ENCODE results near the gene CNOT2. TPM values are rescaled to one million over a fixed set of nuclear protein-coding genes. Genes with fewer than 3 reads are reported as not detected.
A peak's percentile ranks its signal among the peaks of the same experiment; 100 is the strongest.

The CNOT2 gene
- total RNA-seq, 4 donors from 2014 or later = 64.1 to 107 (median 71.6) TPM

GRCh38 chr12:70241845-70242244 is 1.4 kb upstream of the CNOT2 start:
- no peak for DNase-seq
- in situ Hi-C loops (cut with MboI; ENCODE audit: low sequenced_read_pairs in 4 of 4) (no loop called here), intact Hi-C loops (cut with DNase I; ENCODE audit: low total_unique reads) (loop anchor here (5.0 to 10.0 kb wide), 4 partner anchors 73 to 1603 kb away; partner anchors contain the start of genes KCNMB4 and RAB3IP)
- Histone ChIP-seq H3K9me3 (no peaks in the 10 kb centered on the region), H3K4me3 (peak overlapping the region; percentile 70 to 95 (median 82)), H3K4me1 (peaks cover 32 to 34% of the 10 kb centered on the region in 2 donors), H3K27ac (peak overlapping the region; percentile 92 to 99 (median 98)), H3K36me3 (peaks cover 0 to 29% of the 10 kb centered on the region in 2 donors), H3K27me3 (no peaks in the 10 kb centered on the region)
- ATAC-seq = no peak
- TF ChIP-seq CTCF (IDR thresholded peaks at IDR 0.05 in 4 of 5, conservative IDR thresholded peaks at IDR 0.05 in 1 of 5) (no peak), POLR2A (IDR thresholded peaks at IDR 0.05) (no peak)

- DNase-seq (peak; percentile 42 to 55), ATAC-seq (peak; percentile 77 to 81)
- H3K27ac ChIP-seq = peak overlapping the region; percentile 92 to 99 (median 98)
- H3K27me3 ChIP-seq = no peaks in the 10 kb centered on the region
- peak in 1 of 2 donors; percentile 8 for TF ChIP-seq POLR2A (IDR thresholded peaks at IDR 0.05)
- no peak for TF ChIP-seq CTCF (IDR thresholded peaks at IDR 0.05 in 4 of 5, conservative IDR thresholded peaks at IDR 0.05 in 1 of 5)
- H3K36me3 ChIP-seq = peaks cover 0 to 26% of the 10 kb centered on the region in 2 donors
- H3K4me1 ChIP-seq = peaks cover 46 to 50% of the 10 kb centered on the region in 2 donors
- no peaks in the 10 kb centered on the region for H3K9me3 ChIP-seq
- H3K4me3 ChIP-seq = peak overlapping the region; percentile 70 to 95 (median 82)
- in situ Hi-C loops (cut with MboI; ENCODE audit: low sequenced_read_pairs in 4 of 4) = no loop called here
- intact Hi-C loops (cut with DNase I; ENCODE audit: low total_unique reads) = loop anchor here (5.0 to 10.0 kb wide), 4 partner anchors 71 to 1601 kb away; partner anchors contain the start of genes KCNMB4 and RAB3IP
Measured at GRCh38 chr12:70243510-70244371, 508 bp downstream of the CNOT2 start.

- DNase-seq (no peak), ATAC-seq (no peak)
- TF ChIP-seq CTCF (IDR thresholded peaks at IDR 0.05 in 4 of 5, conservative IDR thresholded peaks at IDR 0.05 in 1 of 5) = no peak
- TF ChIP-seq POLR2A (IDR thresholded peaks at IDR 0.05) = no peak
- Histone ChIP-seq H3K36me3 (peaks cover 0 to 20% of the 10 kb centered on the region in 2 donors), H3K4me3 (peak overlapping the region; percentile 70 to 95 (median 82)), H3K27ac (peak overlapping the region; percentile 92 to 99 (median 98)), H3K27me3 (no peaks in the 10 kb centered on the region), H3K9me3 (no peaks in the 10 kb centered on the region), H3K4me1 (peaks cover 53 to 57% of the 10 kb centered on the region in 2 donors)
- in situ Hi-C loops (cut with MboI; ENCODE audit: low sequenced_read_pairs in 4 of 4) = no loop called here
- intact Hi-C loops (cut with DNase I; ENCODE audit: low total_unique reads) = loop anchor here (5.0 to 10.0 kb wide), 4 partner anchors 70 to 1600 kb away; partner anchors contain the start of genes KCNMB4 and RAB3IP
Measured at GRCh38 chr12:70244409-70244808, 1.2 kb downstream of the CNOT2 start.

GRCh38 chr12:70245458-70245857 is 2.2 kb downstream of the CNOT2 start:
- TF ChIP-seq CTCF (IDR thresholded peaks at IDR 0.05 in 4 of 5, conservative IDR thresholded peaks at IDR 0.05 in 1 of 5) = no peak
- no peak for TF ChIP-seq POLR2A (IDR thresholded peaks at IDR 0.05)
- H3K9me3 ChIP-seq = no peaks in the 10 kb centered on the region
- no peak for DNase-seq
- intact Hi-C loops (cut with DNase I; ENCODE audit: low total_unique reads) = loop anchor here (10.0 kb wide), 2 partner anchors 69 to 1599 kb away; no protein-coding TSS in a partner anchor
- peak overlapping the region in 1 of 4 donors; percentile 99 for H3K27ac ChIP-seq
- peak overlapping the region in 1 of 4 donors; percentile 95 for H3K4me3 ChIP-seq
- ATAC-seq = no peak
- in situ Hi-C loops (cut with MboI; ENCODE audit: low sequenced_read_pairs in 4 of 4) = no loop called here
- peaks cover 0 to 10% of the 10 kb centered on the region in 2 donors for H3K36me3 ChIP-seq
- no peaks in the 10 kb centered on the region for H3K27me3 ChIP-seq
- H3K4me1 ChIP-seq = peaks cover 63 to 67% of the 10 kb centered on the region in 2 donors

Data from gastrocnemius medialis (tissue), 4 donors.